Measurements from ENCODE around the gene GNMT.

GNMT gene

DNA sequence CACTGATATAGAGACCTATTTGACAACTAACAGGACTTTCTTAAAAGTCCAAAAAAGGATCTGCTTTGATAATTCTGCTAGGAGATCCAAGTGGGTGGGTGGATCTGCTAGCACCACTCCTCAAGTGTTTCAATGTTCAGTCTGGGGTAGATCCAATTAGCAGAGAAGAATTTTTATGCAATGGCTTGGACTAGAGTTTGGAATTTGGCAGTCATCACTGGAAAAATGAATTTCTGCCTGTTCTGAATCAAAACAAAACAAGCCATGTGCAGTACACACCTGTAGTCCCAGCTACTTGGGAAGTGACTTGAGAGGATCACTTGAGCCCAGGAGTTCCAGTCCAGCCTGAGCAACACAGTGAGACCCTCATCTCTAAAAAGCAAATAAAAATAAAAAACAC, 12.6 kb upstream of the GNMT start:
- TF ChIP-seq, protein P1, sequence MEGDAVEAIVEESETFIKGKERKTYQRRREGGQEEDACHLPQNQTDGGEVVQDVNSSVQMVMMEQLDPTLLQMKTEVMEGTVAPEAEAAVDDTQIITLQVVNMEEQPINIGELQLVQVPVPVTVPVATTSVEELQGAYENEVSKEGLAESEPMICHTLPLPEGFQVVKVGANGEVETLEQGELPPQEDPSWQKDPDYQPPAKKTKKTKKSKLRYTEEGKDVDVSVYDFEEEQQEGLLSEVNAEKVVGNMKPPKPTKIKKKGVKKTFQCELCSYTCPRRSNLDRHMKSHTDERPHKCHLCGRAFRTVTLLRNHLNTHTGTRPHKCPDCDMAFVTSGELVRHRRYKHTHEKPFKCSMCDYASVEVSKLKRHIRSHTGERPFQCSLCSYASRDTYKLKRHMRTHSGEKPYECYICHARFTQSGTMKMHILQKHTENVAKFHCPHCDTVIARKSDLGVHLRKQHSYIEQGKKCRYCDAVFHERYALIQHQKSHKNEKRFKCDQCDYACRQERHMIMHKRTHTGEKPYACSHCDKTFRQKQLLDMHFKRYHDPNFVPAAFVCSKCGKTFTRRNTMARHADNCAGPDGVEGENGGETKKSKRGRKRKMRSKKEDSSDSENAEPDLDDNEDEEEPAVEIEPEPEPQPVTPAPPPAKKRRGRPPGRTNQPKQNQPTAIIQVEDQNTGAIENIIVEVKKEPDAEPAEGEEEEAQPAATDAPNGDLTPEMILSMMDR (conservative IDR thresholded peaks at IDR 0.05): no peak
- no peak overlapping the region for H3K27ac ChIP-seq

DNA sequence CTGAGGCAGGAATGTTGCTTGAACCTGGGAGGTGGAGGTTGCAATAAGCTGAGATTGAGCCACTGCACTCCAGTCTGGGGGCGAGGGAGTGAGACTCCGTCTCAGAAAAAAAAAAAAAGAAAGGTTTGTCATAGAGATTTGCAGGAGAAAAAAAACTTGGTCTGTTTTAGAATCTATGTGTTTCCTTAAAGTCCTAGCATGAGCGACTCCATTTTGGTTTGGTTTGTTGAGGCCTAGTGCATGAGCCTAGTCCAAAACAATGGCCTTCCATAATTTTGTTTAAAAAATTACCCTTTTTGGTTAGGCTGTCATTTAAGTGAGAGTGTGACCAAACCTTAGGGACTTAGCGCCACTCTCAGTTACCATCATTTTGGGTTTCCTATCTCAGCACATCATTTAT, 8.2 kb upstream of the GNMT start:
- no peak overlapping the region for H3K27ac ChIP-seq
- TF ChIP-seq, protein P1 (conservative IDR thresholded peaks at IDR 0.05): no peak

DNA sequence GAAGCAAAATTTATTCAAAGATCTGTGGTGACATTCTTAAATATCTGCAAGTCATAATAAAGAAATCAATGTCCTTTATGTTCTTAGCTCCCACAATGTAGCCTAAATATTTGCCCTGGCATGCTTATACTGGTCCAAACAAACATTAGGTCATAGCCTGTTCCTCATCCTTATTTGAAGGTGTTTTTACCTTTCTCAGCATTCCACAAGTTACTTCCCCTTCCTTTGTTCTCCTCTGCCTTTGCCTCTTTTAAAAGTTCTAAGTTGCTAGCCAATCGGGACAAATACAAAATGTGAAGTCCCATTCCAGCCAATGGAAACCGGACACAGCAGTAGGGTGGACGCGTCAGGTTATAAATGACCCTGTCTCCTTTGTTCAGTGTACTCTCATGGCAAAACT, 6.1 kb upstream of the GNMT start:
- peak overlapping the region; percentile 44 for H3K27ac ChIP-seq

DNA sequence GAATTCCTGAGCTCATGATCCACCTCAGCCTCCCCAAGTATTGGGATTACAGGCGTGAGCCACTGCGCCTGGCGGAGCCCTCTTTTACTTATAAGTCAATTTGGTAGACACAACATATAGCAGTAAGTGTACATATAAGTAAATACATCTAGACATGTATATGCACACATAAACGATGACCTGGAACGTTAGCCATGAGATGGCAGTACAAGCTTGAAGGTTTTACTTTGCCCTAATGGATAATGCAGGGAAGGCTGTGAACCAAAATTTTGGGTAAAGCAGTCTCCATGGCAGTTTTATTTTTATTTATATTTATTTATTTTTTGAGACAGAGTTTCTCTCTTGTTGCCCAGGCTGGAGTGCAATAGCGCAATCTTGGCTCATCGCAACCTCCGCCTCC, 2.4 kb upstream of the GNMT start:
- H3K27ac ChIP-seq: no peak overlapping the region
- TF ChIP-seq, protein P1 (conservative IDR thresholded peaks at IDR 0.05): no peak

DNA sequence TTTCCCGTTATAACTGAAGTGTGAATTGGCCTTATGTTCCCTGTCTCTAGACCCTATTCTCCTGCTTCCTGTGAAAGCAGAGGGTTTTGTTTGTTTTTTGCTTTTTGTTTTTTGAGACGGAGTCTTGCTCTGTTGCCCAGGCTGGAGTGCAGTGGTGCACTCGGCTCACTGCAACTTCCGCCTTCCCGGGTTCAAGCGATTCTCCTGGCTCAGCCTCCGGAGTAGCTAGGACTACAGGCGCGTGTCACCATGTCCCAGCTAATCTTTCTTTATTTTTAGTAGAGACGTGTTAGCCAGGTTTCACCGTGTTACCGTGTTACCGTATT, 674 bp upstream of the GNMT start:
- peak overlapping the region; percentile 78 for H3K27ac ChIP-seq
- TF ChIP-seq, protein P1 (conservative IDR thresholded peaks at IDR 0.05): no peak

DNA sequence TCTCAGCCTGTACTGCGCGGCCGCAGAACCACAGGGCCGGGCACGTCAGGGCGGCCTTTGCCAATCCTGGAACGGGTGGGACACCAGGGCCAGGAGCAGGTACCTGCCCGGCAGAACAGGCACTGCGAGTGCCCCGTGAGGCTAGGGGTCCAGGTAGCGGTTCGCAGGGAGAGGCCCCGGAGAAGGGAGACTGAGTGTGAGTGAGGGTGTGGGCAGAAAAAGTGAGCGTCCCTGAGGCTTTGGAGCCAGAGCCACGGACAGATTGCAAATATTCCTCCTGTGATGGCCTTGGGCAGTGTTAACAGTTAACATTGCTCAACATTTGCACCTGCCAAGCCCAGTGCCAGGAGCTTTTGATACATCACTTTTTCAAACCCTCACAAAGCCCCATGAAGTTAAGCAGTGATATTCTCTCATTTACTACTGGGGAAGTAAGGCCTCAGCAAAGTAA, 491 bp downstream of the GNMT start:
- peak overlapping the region; percentile 78 for H3K27ac ChIP-seq
- TF ChIP-seq, protein P1 (conservative IDR thresholded peaks at IDR 0.05): no peak

DNA sequence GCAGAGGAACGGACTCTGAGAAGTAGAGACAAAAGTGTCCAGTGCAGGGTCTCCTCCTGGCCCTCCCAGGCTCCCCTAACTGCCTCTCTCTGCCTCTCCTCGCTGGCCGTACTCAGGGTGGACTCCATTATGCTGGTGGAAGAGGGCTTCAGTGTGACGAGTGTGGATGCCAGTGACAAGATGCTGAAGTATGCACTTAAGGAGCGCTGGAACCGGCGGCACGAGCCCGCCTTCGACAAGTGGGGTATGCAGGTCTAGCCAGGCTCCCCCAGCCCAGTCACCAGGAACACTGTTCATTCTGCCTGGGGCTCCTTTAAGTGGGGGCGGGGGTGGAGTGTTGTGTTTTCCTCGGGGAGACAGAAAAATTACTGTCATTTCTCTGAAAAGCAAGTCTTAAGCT, 1.5 kb downstream of the GNMT start:
- TF ChIP-seq, protein P1 (conservative IDR thresholded peaks at IDR 0.05): no peak
- no peak overlapping the region for H3K27ac ChIP-seq

DNA sequence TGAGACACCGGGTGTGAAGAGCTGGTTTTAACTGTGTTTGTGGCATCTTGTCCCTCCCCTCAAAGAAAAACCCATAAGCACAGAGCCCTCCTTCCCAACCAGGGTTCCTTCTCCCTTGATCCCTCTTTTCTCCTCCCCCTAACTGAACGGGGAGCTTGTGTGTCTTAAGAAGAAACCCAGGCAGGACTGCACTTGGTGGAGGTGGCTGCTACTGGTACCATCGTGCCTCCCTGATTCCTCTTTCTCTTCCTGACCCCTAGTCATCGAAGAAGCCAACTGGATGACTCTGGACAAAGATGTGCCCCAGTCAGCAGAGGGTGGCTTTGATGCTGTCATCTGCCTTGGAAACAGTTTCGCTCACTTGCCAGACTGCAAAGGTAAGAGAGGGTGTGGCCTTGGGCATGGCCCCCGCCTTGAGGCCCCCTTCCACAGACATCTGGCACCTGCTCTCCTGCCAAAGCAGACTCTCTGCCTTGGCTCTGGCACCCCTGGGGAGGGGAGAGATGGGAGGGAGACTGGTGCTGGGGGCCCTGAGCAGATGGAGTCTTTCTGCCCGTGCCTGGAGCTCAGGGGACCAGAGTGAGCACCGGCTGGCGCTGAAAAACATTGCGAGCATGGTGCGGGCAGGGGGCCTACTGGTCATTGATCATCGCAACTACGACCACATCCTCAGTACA, 2.1 kb downstream of the GNMT start:
- H3K27ac ChIP-seq: no peak overlapping the region

More for the DNA sequence above, 2.1 kb downstream of the GNMT start:
- TF ChIP-seq, protein P1 (conservative IDR thresholded peaks at IDR 0.05): no peak

Measured in VCaP (cell line).